Fibroblast of skin of left quadriceps (primary cell): ENCODE results near the gene UBE2N.
"Not testable (repeated sequence)": the region's sequence is repeated elsewhere in the genome, so short reads cannot be mapped to it uniquely, and the experiment has no call there.

Experiments
- DNase-seq, 2 experiments: peaks; one replicate each; pipeline ENCODE4 v3.0.0-alpha.2; 2013; ENCODE audit warnings: low read depth in 2 of 2

Gene UBE2N

DNA sequence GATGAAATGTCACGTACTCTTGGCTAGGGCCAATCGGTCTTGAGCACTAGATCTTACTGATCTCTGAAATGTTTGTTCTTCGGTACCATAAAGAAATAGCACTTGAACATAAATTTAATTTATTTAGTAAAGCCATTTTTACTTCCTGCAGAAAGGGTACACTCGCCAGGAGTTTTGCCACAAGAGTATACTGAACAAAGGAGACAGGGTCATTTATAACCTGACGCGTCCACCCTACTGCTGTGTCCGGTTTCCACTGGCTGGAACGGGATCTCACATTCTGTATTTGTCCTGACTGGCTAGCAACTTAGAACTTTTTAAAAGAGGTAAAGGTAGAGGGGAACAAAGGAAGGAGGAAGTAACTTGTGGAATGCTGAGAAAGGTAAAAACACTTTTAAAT, 29.4 kb downstream of the UBE2N start:
- not testable (repeated sequence) for DNase-seq

- not testable (repeated sequence) for DNase-seq
Measured at GRCh38 chr12:93411060-93411459, 30.7 kb downstream of the UBE2N start.

GRCh38 chr12:93409343-93410187, 32.2 kb downstream of the UBE2N start:
- not testable (repeated sequence) for DNase-seq

DNA sequence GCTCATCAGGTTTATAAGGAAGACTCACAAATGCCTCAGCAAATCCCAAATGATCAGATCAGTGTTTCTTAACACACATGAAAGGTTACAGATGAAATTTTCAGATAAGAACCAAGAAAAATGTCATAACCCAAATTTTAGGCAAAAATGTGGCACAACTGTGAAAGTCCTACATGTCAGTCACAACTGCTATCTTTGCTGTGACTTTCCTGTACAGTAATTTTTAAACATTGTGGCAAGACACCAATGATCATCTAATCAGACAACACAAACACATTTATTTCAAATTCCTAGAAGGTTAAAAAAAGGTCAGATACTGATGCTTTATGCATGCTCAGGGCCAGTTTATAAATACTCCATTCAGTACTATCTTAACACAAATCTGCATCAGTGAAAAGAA, 32.9 kb downstream of the UBE2N start:
- DNase-seq, result no peak

- no peak for DNase-seq
Measured at GRCh38 chr12:93407963-93408283, 33.8 kb downstream of the UBE2N start.

GRCh38 chr12:93407054-93407962, 34.4 kb downstream of the UBE2N start:
- DNase-seq, result no peak

- no peak for DNase-seq
Measured at GRCh38 chr12:93404961-93405849, 36.5 kb downstream of the UBE2N start.

- no peak for DNase-seq
Measured at GRCh38 chr12:93403988-93404803, 37.6 kb downstream of the UBE2N start.

- DNase-seq, result no peak
Measured at GRCh38 chr12:93402333-93403311, 39.1 kb downstream of the UBE2N start.

DNA sequence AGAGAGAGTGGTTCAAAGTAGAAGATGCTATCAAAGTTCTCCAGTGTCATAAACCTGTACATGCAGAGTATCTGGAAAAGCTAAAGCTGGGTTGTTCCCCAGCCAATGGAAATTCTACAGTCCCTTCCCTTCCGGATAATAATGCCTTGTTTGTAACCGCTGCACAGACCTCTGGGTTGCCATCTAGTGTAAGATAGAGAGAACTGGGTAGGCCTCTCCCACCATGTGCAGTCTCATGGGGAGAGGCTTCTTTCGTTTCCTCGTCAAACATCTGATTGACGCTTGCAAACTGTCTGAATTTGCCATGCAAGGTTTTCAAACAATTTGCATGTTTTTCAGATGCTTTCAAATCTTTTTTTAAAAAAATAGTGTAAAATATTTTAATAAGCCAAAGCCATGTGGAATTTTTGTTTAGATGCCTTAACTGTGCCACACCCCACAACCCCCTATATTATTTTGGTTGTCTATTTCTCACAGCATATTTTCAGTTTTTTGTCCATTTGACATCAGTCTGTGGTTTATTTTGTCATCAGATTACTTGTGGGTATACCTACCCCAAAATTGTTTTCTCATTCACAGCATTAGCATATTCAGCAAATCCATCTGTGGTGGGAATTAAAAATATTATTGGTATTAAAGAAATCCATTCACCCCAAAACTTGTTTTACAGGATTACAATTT, 42.4 kb downstream of the UBE2N start:
- DNase-seq, result not testable (repeated sequence)

GRCh38 chr12:93397412-93397811, 44.3 kb downstream of the UBE2N start:
- no peak for DNase-seq

DNA sequence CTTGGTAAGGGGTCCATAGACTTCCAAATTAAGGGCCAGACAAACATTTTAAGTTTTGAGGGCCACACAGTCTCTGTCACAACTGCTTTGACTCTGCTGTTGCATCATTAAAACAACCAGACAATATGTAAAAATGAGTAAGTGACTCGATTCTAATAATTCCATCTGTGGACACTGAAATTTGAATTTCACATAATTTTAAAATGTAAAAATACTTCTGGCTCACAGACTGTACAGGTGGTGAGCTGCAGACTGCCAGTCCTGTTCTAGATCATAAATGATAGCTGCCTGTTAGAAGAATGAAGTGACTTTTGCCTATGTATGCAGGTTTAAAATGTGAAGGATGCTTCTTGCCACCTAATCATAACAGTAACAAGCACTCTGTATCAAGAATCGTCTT, 48.3 kb downstream of the UBE2N start:
- DNase-seq, result no peak

DNA sequence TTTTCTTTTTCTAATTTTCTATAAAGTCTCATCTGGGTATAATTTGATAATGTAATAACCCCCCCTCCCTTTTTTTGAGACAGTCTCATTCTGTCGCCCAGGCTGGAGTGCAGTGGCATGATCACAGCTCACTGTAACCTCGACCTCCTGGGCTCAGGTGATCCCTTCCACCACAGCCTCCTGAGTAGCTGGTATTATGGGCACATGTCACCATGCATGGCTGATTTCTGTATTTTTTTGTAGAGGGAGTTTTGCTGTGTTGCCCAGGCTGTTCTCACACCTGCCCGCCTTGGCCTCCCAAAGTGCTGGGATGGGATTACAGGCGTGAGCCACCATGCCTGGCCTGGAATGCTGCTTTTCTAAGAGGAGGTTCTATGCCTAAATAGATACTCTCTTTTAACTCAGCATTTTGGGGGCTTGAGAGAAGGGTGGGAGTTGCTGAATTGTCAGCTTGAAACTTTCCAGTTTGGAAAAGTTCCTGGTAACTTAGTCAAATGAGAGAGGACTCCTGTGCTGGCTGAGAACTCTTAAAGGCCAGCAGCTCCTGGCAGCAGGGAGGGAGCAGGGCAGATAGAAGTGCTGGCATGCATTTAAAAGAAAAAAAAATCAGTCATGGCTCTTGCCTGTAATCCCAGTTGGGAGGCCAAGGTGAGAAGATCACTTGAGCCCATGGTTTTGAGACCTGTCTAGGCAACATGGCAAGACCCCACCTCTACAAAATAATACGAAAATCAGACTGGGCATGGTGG, 51.0 kb downstream of the UBE2N start:
- no peak for DNase-seq

- no peak for DNase-seq
Measured at GRCh38 chr12:93390031-93390430, 51.7 kb downstream of the UBE2N start.

GRCh38 chr12:93387780-93388179, 54.0 kb downstream of the UBE2N start:
- no peak for DNase-seq

GRCh38 chr12:93381976-93382437, 59.7 kb downstream of the UBE2N start:
- DNase-seq, result not testable (repeated sequence)

- no peak for DNase-seq
Measured at GRCh38 chr12:93381161-93381975, 60.4 kb downstream of the UBE2N start.
